Aorta (tissue), 5 donors: Measurements from ENCODE around the gene ERC2. TPM values are rescaled to one million over a fixed set of nuclear protein-coding genes. Genes with fewer than 3 reads are reported as not detected.
A peak's percentile ranks its signal among the peaks of the same experiment; 100 is the strongest.

Source experiments
- ATAC-seq: fragments of 200-7000 bp; cut with Tn5 transposase; one replicate; pipeline ENCODE4 v1.9.1; 2022; ENCODE audit warnings: moderate library complexity; ENCODE audit not compliant: low FRiP score
- DNase-seq, 2 donors: peaks; one replicate each; pipeline ENCODE4 v3.0.0-alpha.2; 2020
- H3K27ac ChIP-seq, 2 donors: one replicate each; pipeline ENCODE4 v1.5.1; 2013; ENCODE audit warnings: low read length in 2 of 2, mild to moderate bottlenecking in 2 of 2, moderate library complexity in 2 of 2, control low read depth in 1 of 2, inconsistent platforms in 1 of 2, low read depth in 1 of 2
- H3K27me3 ChIP-seq, 2 donors: one replicate each; pipeline ENCODE4 v1.6.1; 2013; ENCODE audit warnings: control low read depth in 1 of 2, low read length in 1 of 2, mild to moderate bottlenecking in 1 of 2, moderate library complexity in 1 of 2; ENCODE audit not compliant: insufficient read depth in 2 of 2, control insufficient read depth in 1 of 2
- H3K36me3 ChIP-seq, 2 donors: one replicate each; pipeline ENCODE4 v1.6.1; 2013; ENCODE audit warnings: control low read depth in 1 of 2, low read length in 1 of 2, mild to moderate bottlenecking in 1 of 2; ENCODE audit not compliant: insufficient read depth in 2 of 2, control insufficient read depth in 1 of 2
- H3K4me1 ChIP-seq, 2 donors: one replicate each; pipeline ENCODE4 v1.6.1; 2013; ENCODE audit warnings: low read length in 2 of 2, control low read depth in 1 of 2, mild to moderate bottlenecking in 1 of 2, moderate library complexity in 1 of 2; ENCODE audit not compliant: insufficient read depth in 2 of 2, control insufficient read depth in 1 of 2
- H3K4me3 ChIP-seq, 2 donors: one replicate each; pipeline ENCODE4 v1.5.1; 2013; ENCODE audit warnings: low read length in 2 of 2, control low read depth in 1 of 2, mild to moderate bottlenecking in 1 of 2
- H3K9me3 ChIP-seq: one replicate; pipeline ENCODE4 v1.6.1; 2013; ENCODE audit warnings: mild to moderate bottlenecking, low read length; ENCODE audit not compliant: control insufficient read depth
- WGBS, 2 donors: extraction: QIAGEN DNeasy Blood & Tissue Kit; methylation state at CpG; one replicate each; pipeline ENCODE4 v1.1.7; 2013; 5-methylcytosine and 5-hydroxymethylcytosine counted together
- intact Hi-C, 2 donors: fragments of 100-400 bp; cut with DNase I; formaldehyde crosslinking; loops; one replicate each; pipeline versions ENCODE4 v1.14.2 to v1.15.0; 2022
- polyA plus RNA-seq, 2 donors: library from polyadenylated mRNA; stranded (reverse); fragments of 200-250 nt; gene quantifications; one replicate each; pipeline ENCODE4 v1.2.3, GENCODE V29; 2013
- total RNA-seq, 2 donors: library from RNA; stranded (reverse); fragmentation: NEBNext Ultra II Directional; extraction: Animal tissue kit (Norgen Biotek cat#: 25700); gene quantifications; one replicate each; pipeline ENCODE4 v1.2.1, GENCODE V29; 2021
- donor health status: healthy with polysubstance abuse.
- donor health status: Bipolar disorder and iron deficiency.
- donor health status: DM: no; HTN: no; CAD: no.
- donor health status: DM: no; HTN: no; CAD: no.
- donor health status: DM: yes; HTN: yes; CAD: no.

The ERC2 gene
- total and polyA plus RNA-seq, 4 donors, result 0.27 to 0.55 TPM; not detected in 2

GRCh38 chr3:56185827-56186226, 282.4 kb downstream of the ERC2 start:
- WGBS, 2 donors, result 92 to 100% methylated on average over 1 of the region's 1 CpG
- H3K4me3 ChIP-seq, result no peak overlapping the region
- ATAC-seq (no peak), DNase-seq (no peak)
- H3K27me3 ChIP-seq, result no peaks in the 10 kb centered on the region
- H3K36me3 ChIP-seq, result no peaks in the 10 kb centered on the region
- intact Hi-C loops, result no loop called here
- no peak overlapping the region for H3K27ac ChIP-seq
- H3K9me3 ChIP-seq, result no peaks in the 10 kb centered on the region
- H3K4me1 ChIP-seq, result no peaks in the 10 kb centered on the region

DNA sequence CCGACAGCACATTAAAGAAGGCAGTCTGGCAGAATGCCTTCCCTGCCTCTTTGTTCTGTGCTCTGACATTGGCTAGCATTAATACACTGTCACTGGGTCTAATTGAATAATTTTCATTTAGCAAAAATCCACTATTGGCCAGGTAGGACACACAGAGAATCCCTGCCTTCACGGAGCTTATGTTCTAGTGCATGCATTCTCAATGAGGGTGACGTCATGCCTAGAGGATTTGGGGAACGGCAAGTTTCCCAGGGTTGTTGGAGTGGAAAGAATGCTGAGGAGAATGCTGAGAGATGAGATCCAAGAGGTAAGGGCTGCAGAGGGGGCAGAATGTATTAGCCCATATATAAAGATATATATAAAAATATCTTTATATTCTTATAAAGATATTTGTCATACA, 284.7 kb downstream of the ERC2 start:
- Histone ChIP-seq H3K9me3 (no peaks in the 10 kb centered on the region), H3K36me3 (no peaks in the 10 kb centered on the region), H3K4me1 (no peaks in the 10 kb centered on the region), H3K27me3 (no peaks in the 10 kb centered on the region), H3K27ac (no peak overlapping the region), H3K4me3 (no peak overlapping the region)
- ATAC-seq (no peak), DNase-seq (no peak)
- WGBS, 2 donors, result 58 to 62% methylated on average over 4 of the region's 4 CpGs
- intact Hi-C loops, result no loop called here

- no peaks in the 10 kb centered on the region for H3K9me3 ChIP-seq
- H3K4me1 ChIP-seq, result no peaks in the 10 kb centered on the region
- no peaks in the 10 kb centered on the region for H3K36me3 ChIP-seq
- DNase-seq, result no peak
- WGBS, 2 donors, result 76 to 79% methylated on average over 2 of the region's 2 CpGs
- H3K4me3 ChIP-seq, result no peak overlapping the region
- intact Hi-C loops, result no loop called here
- no peaks in the 10 kb centered on the region for H3K27me3 ChIP-seq
- no peak for ATAC-seq
- H3K27ac ChIP-seq, result no peak overlapping the region
Observed at GRCh38 chr3:56180433-56180832, 287.8 kb downstream of the ERC2 start.

DNA sequence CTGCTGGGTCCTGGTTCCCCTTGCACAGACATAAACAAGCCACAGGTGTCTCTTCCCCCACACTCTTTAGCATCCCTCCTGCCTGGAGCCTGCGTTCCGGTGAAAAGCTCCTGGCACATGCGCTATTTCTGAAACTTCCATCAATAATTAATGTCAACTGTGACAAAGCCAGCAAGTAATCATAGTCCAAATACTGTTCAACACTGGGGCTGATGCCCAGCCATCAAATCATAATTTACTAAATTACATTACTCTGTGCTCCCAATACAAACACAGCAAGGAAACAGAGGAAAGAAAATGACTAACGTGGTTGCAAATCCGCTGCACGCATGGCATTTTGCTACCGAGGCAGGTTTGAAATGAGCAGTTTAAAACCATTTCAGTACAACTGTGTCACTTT, 294.7 kb downstream of the ERC2 start:
- no peak for ATAC-seq
- intact Hi-C loops, result no loop called here
- H3K36me3 ChIP-seq, result no peaks in the 10 kb centered on the region
- H3K9me3 ChIP-seq, result no peaks in the 10 kb centered on the region
- H3K27me3 ChIP-seq, result no peaks in the 10 kb centered on the region
- H3K4me1 ChIP-seq, result no peaks in the 10 kb centered on the region
- no peak overlapping the region for H3K27ac ChIP-seq
- H3K4me3 ChIP-seq, result no peak overlapping the region
- DNase-seq, result no peak
- 30 to 36% methylated on average over 7 of the region's 7 CpGs for WGBS, 2 donors

GRCh38 chr3:56164436-56164835, 303.8 kb downstream of the ERC2 start:
- WGBS, 2 donors, result 82 to 86% methylated on average over 3 of the region's 3 CpGs
- DNase-seq (no peak), ATAC-seq (no peak)
- intact Hi-C loops, result no loop called here
- Histone ChIP-seq H3K4me1 (no peaks in the 10 kb centered on the region), H3K27me3 (no peaks in the 10 kb centered on the region), H3K36me3 (no peaks in the 10 kb centered on the region), H3K27ac (no peak overlapping the region), H3K4me3 (no peak overlapping the region), H3K9me3 (no peaks in the 10 kb centered on the region)

DNA sequence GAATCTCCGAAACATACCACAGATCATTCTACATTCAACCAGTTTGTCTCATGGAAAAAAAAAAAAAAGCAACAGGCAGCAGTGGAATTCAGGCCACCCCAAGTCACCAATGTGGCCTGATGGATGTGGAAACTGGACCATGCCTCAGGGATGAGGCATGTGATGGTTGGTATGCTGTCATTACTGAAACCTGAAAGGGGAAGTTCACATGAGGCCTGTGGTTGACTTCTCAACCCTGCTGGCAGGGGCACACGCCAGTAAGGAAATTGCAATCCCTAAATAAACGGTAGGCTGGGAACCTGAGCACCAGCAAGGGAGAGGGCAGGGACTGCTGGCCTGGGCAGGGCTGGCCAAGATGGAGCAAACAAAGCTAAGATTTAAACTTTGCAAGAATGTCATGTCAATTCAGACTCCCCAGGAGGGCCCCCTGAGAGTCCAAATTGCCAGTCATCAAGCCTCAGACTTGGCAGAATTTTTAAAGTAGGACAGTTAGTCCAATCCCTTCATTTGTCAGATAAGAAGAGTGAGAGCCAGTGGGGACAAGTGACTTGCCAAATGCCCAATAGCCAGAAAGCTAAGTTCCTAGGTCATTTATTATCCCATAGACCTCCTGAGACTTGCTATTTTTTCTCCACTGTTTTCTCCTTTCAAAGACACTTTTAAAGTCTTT, 310.4 kb downstream of the ERC2 start:
- H3K4me1 ChIP-seq, result no peaks in the 10 kb centered on the region
- WGBS, 2 donors, result 39 to 41% methylated on average over 3 of the region's 3 CpGs
- no peak overlapping the region for H3K4me3 ChIP-seq
- H3K27ac ChIP-seq, result no peak overlapping the region
- intact Hi-C loops, result no loop called here
- no peaks in the 10 kb centered on the region for H3K27me3 ChIP-seq
- no peaks in the 10 kb centered on the region for H3K36me3 ChIP-seq
- no peaks in the 10 kb centered on the region for H3K9me3 ChIP-seq
- ATAC-seq, result peak; percentile 29
- DNase-seq, result peak in 1 of 2 donors; percentile 73

- Histone ChIP-seq H3K27me3 (no peaks in the 10 kb centered on the region), H3K9me3 (no peaks in the 10 kb centered on the region), H3K36me3 (no peaks in the 10 kb centered on the region), H3K27ac (no peak overlapping the region), H3K4me3 (no peak overlapping the region), H3K4me1 (no peaks in the 10 kb centered on the region)
- WGBS, 2 donors, result 98 to 100% methylated on average over 1 of the region's 1 CpG
- intact Hi-C loops, result no loop called here
- DNase-seq, result no peak
- no peak for ATAC-seq
Observed at GRCh38 chr3:56154297-56154696, 314.0 kb downstream of the ERC2 start.

- ATAC-seq, result no peak
- Histone ChIP-seq H3K27me3 (no peaks in the 10 kb centered on the region), H3K4me1 (no peaks in the 10 kb centered on the region), H3K4me3 (no peak overlapping the region), H3K9me3 (no peaks in the 10 kb centered on the region), H3K36me3 (no peaks in the 10 kb centered on the region), H3K27ac (no peak overlapping the region)
- WGBS, 2 donors, result 31 to 41% methylated on average over 3 of the region's 3 CpGs
- intact Hi-C loops, result no loop called here
- no peak for DNase-seq
Observed at GRCh38 chr3:56147354-56147753, 320.9 kb downstream of the ERC2 start.

DNA sequence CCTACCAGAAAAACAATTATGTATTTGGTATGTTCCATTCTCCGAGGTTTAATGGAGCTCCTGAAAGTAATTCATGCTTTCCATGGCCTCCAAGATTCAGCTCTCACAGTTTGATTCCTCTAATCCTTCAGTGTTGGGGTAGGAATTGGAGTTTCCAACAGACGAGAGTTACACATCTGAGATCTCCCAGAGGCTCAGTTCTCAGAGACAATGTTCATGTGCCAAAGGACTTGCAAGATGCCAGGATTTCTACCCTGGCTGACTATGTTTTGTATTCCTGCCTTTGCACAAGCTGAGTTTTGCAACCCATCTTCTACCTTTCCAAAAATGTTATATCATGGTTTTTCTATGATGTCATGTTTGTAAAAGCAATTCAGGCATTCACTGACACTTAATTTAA, 322.9 kb downstream of the ERC2 start:
- no peak overlapping the region for H3K27ac ChIP-seq
- no peaks in the 10 kb centered on the region for H3K9me3 ChIP-seq
- H3K36me3 ChIP-seq, result no peaks in the 10 kb centered on the region
- 32 to 39% methylated on average over 2 of the region's 2 CpGs for WGBS, 2 donors
- peak; percentile 44 for ATAC-seq
- H3K4me1 ChIP-seq, result no peaks in the 10 kb centered on the region
- H3K4me3 ChIP-seq, result no peak overlapping the region
- no peak for DNase-seq
- intact Hi-C loops, result no loop called here
- H3K27me3 ChIP-seq, result peaks cover 0 to 2% of the 10 kb centered on the region in 2 donors
